ENCODE measurements around the gene TCL1A.
"Not testable (repeated sequence)": the region's sequence is repeated elsewhere in the genome, so short reads cannot be mapped to it uniquely, and the experiment has no call there.

Gene TCL1A, protein sequence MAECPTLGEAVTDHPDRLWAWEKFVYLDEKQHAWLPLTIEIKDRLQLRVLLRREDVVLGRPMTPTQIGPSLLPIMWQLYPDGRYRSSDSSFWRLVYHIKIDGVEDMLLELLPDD

DNA sequence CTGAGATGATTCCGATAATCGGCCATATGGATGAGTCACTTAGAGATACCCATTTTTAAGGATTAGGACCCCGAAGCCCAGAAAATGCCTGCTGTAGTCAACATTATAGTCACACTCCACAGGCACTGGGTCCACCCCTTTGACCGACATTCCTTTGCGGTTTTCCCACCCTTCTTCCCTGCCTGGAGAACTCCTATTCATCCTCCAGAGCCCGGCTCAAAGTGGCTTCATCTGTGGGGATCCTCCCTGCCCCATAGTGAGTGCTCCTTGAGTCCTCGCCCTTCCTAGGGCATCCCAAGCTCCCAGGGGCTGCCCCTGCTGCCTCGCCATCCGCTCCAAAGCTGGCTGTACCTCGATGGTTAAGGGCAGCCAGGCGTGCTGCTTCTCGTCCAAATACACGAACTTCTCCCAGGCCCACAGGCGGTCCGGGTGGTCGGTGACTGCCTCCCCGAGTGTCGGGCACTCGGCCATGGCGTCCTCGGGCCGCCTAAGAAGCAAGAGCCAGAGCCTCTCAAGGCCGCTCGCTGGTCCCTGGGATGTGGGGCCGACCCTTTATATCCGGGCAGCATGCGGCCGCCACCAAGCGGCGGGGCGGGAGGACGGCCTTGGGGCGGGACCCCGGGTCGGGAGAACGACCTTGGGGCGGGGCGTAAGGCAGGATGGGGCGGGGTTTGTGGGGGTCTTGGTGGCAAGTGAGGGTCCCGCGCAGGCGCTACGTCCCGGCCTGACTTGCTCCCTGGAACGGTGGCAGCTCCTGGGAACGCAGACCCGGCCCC is at the start of gene TCL1A:
TSS of gene TCL1A (minus strand) at position 530 of the 776 bp plus-strand sequence. CDS start at position 471, 59 bp downstream.
- no peak within 1 kb of the TSS for H3K9ac ChIP-seq (ENCODE audit: low read length in 5 of 5)
- no peaks in the 10 kb centered on the region for H3K4me1 ChIP-seq (ENCODE audit: control insufficient read depth in 5 of 5, insufficient read depth in 5 of 5, low read length in 5 of 5)
- peaks cover 0 to 4% (median 0%) of the 10 kb centered on the region in 5 donors for H3K9me3 ChIP-seq (ENCODE audit: control insufficient read depth in 5 of 5, low read length in 5 of 5)
- H3K36me3 ChIP-seq (ENCODE audit: control insufficient read depth in 5 of 5, insufficient read depth in 5 of 5, low read length in 5 of 5) = no peaks in the 10 kb centered on the region
- no peak within 1 kb of the TSS for H3K4me3 ChIP-seq (ENCODE audit: low read depth in 1 of 5, low read length in 5 of 5)
- H3K27me3 ChIP-seq (ENCODE audit: control insufficient read depth in 5 of 5, insufficient read depth in 4 of 5, low read length in 5 of 5) = peaks cover 13 to 26% (median 16%) of the 10 kb centered on the region in 5 donors
- H3K27ac ChIP-seq (ENCODE audit: low read depth, low read length) = no peak within 1 kb of the TSS

DNA sequence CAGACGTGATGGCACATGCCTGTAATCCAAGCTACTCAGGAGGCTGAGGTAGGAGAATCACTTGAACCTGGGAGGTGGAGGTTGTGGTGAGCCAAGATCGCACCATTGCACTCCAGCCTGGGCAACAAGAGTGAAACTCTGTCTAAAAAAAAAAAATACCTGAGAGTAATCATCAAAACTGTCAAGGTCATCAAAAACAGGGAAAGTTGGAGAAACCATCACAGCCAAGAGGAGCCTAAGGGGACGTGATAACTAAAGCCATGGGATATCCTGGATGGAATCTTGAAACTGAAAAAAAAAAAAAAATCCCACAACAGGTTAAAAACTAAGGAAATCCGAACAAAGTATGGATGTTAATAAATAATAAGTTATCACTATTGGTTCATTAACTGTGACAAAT is 49.1 kb upstream of the TCL1A start:
- H3K4me1 ChIP-seq (ENCODE audit: control insufficient read depth in 5 of 5, insufficient read depth in 5 of 5, low read length in 5 of 5); H3K4me3 ChIP-seq (ENCODE audit: low read depth in 1 of 5, low read length in 5 of 5); H3K9ac ChIP-seq (ENCODE audit: low read length in 5 of 5); H3K36me3 ChIP-seq (ENCODE audit: control insufficient read depth in 5 of 5, insufficient read depth in 5 of 5, low read length in 5 of 5); H3K27ac ChIP-seq (ENCODE audit: low read depth, low read length); H3K9me3 ChIP-seq (ENCODE audit: control insufficient read depth in 5 of 5, low read length in 5 of 5): not testable (repeated sequence)
- H3K27me3 ChIP-seq (ENCODE audit: control insufficient read depth in 5 of 5, insufficient read depth in 4 of 5, low read length in 5 of 5) = peaks cover 0 to 14% (median 12%) of the 10 kb centered on the region in 5 donors

DNA sequence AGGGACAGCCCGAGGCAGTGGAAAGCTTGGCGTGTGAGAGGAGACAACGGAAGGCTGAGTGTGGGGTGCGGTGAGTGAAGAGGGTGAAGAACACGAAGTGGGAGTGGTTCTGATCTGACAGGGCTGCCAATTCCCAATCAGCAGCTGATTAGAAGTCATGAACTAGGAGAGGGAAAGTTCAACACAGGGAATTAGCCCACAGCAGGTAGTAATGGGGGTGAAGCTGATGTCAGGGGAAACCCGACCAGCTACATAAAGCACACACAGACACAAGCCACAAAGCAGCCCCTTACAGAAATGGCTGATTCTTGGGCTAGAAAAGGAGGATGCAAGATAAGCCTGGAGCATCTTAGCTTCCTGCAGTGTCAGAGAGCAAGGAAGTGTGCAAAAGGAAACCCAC is 47.5 kb upstream of the TCL1A start:
- Histone ChIP-seq H3K4me1 (ENCODE audit: control insufficient read depth in 5 of 5, insufficient read depth in 5 of 5, low read length in 5 of 5) (no peaks in the 10 kb centered on the region), H3K27me3 (ENCODE audit: control insufficient read depth in 5 of 5, insufficient read depth in 4 of 5, low read length in 5 of 5) (peaks cover 0 to 12% (median 8%) of the 10 kb centered on the region in 5 donors), H3K27ac (ENCODE audit: low read depth, low read length) (no peak overlapping the region), H3K9ac (ENCODE audit: low read length in 5 of 5) (no peak overlapping the region), H3K4me3 (ENCODE audit: low read depth in 1 of 5, low read length in 5 of 5) (no peak overlapping the region), H3K36me3 (ENCODE audit: control insufficient read depth in 5 of 5, insufficient read depth in 5 of 5, low read length in 5 of 5) (no peaks in the 10 kb centered on the region), H3K9me3 (ENCODE audit: control insufficient read depth in 5 of 5, low read length in 5 of 5) (no peaks in the 10 kb centered on the region)

DNA sequence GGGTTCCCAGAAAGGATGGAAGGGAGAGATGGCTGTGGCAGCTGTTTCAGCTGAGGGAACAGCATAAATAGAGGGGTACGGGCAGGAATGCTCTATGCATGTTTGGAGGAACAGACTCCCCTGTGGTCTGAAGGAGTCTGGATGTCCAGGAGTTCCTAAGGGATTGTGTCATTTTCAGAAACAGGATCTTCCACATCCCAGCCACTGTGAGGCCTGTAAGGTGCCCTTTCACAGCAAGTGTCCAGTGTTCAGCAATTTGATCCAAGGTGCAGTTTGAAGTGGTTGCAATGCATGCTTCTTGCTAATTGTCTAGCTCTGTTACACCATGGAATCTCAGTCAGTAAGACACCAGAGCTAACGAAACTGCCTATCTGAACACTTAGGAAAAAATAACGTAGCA is 46.7 kb upstream of the TCL1A start:
- H3K9ac ChIP-seq (ENCODE audit: low read length in 5 of 5) = no peak overlapping the region
- H3K4me1 ChIP-seq (ENCODE audit: control insufficient read depth in 5 of 5, insufficient read depth in 5 of 5, low read length in 5 of 5) = no peaks in the 10 kb centered on the region
- H3K27ac ChIP-seq (ENCODE audit: low read depth, low read length) = no peak overlapping the region
- no peaks in the 10 kb centered on the region for H3K9me3 ChIP-seq (ENCODE audit: control insufficient read depth in 5 of 5, low read length in 5 of 5)
- H3K27me3 ChIP-seq (ENCODE audit: control insufficient read depth in 5 of 5, insufficient read depth in 4 of 5, low read length in 5 of 5) = peaks cover 0 to 12% (median 9%) of the 10 kb centered on the region in 5 donors
- no peaks in the 10 kb centered on the region for H3K36me3 ChIP-seq (ENCODE audit: control insufficient read depth in 5 of 5, insufficient read depth in 5 of 5, low read length in 5 of 5)
- H3K4me3 ChIP-seq (ENCODE audit: low read depth in 1 of 5, low read length in 5 of 5) = no peak overlapping the region

DNA sequence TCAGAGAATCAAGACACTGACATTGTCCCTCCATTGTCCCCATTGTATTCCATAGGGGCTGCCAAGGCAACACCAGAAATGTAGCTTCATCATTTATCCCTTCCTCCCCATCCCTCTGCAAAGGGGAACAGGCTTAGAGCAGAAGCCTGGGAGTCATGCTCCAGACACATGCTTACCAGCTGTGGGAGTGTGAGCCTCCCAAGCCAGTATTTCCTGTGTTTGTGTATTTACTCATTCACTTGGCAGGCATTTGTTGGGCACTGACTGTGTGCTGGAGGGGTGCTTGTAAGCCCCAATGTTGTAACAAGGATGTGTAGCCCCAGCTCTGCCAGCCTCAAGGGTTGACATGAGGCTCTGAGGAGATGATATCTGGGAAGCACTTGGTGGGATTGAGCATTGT is 46.0 kb upstream of the TCL1A start:
- Histone ChIP-seq H3K4me1 (ENCODE audit: control insufficient read depth in 5 of 5, insufficient read depth in 5 of 5, low read length in 5 of 5) (no peaks in the 10 kb centered on the region), H3K36me3 (ENCODE audit: control insufficient read depth in 5 of 5, insufficient read depth in 5 of 5, low read length in 5 of 5) (no peaks in the 10 kb centered on the region), H3K4me3 (ENCODE audit: low read depth in 1 of 5, low read length in 5 of 5) (no peak overlapping the region), H3K27me3 (ENCODE audit: control insufficient read depth in 5 of 5, insufficient read depth in 4 of 5, low read length in 5 of 5) (peaks cover 0 to 12% (median 5%) of the 10 kb centered on the region in 5 donors), H3K9me3 (ENCODE audit: control insufficient read depth in 5 of 5, low read length in 5 of 5) (no peaks in the 10 kb centered on the region), H3K27ac (ENCODE audit: low read depth, low read length) (no peak overlapping the region), H3K9ac (ENCODE audit: low read length in 5 of 5) (no peak overlapping the region)

DNA sequence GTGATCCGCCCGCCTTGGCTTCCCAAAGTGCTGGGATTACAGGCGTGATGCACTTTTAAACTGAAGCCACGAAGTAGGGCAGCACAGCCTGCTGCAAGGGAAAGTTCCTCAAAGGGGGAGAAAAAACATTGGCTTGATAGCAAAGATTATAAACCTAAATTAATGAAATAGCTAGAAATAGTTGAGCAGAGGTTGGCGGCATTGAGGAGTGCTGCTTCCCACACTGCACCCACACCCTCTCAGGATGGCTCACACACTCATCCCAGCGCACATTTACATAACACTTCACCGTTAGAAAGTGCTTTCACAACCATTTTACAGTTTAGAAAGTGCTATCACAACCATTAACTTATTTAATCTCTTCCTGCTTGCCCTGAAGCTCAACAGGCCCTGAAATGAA is 44.4 kb upstream of the TCL1A start:
- Histone ChIP-seq H3K4me1 (ENCODE audit: control insufficient read depth in 5 of 5, insufficient read depth in 5 of 5, low read length in 5 of 5) (no peaks in the 10 kb centered on the region), H3K27me3 (ENCODE audit: control insufficient read depth in 5 of 5, insufficient read depth in 4 of 5, low read length in 5 of 5) (peaks cover 0 to 20% (median 9%) of the 10 kb centered on the region in 5 donors), H3K4me3 (ENCODE audit: low read depth in 1 of 5, low read length in 5 of 5) (no peak overlapping the region), H3K27ac (ENCODE audit: low read depth, low read length) (no peak overlapping the region), H3K9ac (ENCODE audit: low read length in 5 of 5) (no peak overlapping the region), H3K9me3 (ENCODE audit: control insufficient read depth in 5 of 5, low read length in 5 of 5) (no peaks in the 10 kb centered on the region), H3K36me3 (ENCODE audit: control insufficient read depth in 5 of 5, insufficient read depth in 5 of 5, low read length in 5 of 5) (no peaks in the 10 kb centered on the region)

DNA sequence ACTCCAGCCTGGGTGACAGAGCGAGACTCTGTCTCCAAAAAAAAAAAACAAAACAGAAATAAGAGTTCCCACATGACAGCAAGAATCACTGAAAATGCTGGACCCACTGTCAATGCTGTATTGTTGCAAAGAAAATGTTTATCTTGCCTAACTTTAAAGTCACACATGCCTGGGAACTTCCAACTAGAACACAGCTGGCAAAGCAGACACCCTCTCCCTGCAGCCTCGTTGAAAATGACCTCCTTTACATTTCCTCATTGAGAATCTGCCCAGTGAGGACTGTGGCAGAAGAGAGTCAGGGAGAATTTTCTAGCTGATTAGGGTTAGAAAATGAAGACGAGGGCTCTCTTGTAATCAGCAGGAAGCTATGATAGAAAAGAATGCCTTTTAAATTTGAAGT is 42.8 kb upstream of the TCL1A start:
- Histone ChIP-seq H3K4me1 (ENCODE audit: control insufficient read depth in 5 of 5, insufficient read depth in 5 of 5, low read length in 5 of 5) (no peaks in the 10 kb centered on the region), H3K27me3 (ENCODE audit: control insufficient read depth in 5 of 5, insufficient read depth in 4 of 5, low read length in 5 of 5) (peaks cover 0 to 20% (median 11%) of the 10 kb centered on the region in 5 donors), H3K4me3 (ENCODE audit: low read depth in 1 of 5, low read length in 5 of 5) (no peak overlapping the region), H3K9me3 (ENCODE audit: control insufficient read depth in 5 of 5, low read length in 5 of 5) (no peaks in the 10 kb centered on the region), H3K27ac (ENCODE audit: low read depth, low read length) (no peak overlapping the region), H3K36me3 (ENCODE audit: control insufficient read depth in 5 of 5, insufficient read depth in 5 of 5, low read length in 5 of 5) (no peaks in the 10 kb centered on the region), H3K9ac (ENCODE audit: low read length in 5 of 5) (no peak overlapping the region)

DNA sequence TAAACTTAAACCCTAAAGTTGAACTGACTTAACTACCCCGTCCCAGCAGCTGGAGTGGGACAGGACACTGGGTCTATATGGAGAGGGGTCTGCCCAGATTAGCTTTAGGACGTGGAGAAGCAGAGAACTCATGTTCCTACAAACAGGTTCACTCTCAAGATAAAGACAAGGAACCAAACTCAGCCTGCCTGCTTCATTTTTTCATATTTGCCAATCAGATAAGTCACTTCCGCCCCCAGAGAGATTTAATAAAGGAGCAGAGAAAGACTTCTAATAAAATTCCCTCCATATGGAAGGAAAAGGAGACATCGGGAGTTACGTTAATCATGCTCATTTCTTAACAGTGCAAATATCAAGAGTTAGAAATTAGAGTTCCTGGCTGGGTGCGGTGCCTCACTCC is 42.2 kb upstream of the TCL1A start:
- Histone ChIP-seq H3K9me3 (ENCODE audit: control insufficient read depth in 5 of 5, low read length in 5 of 5) (no peaks in the 10 kb centered on the region), H3K36me3 (ENCODE audit: control insufficient read depth in 5 of 5, insufficient read depth in 5 of 5, low read length in 5 of 5) (no peaks in the 10 kb centered on the region), H3K27ac (ENCODE audit: low read depth, low read length) (no peak overlapping the region), H3K4me3 (ENCODE audit: low read depth in 1 of 5, low read length in 5 of 5) (no peak overlapping the region), H3K4me1 (ENCODE audit: control insufficient read depth in 5 of 5, insufficient read depth in 5 of 5, low read length in 5 of 5) (no peaks in the 10 kb centered on the region), H3K9ac (ENCODE audit: low read length in 5 of 5) (no peak overlapping the region), H3K27me3 (ENCODE audit: control insufficient read depth in 5 of 5, insufficient read depth in 4 of 5, low read length in 5 of 5) (peaks cover 0 to 20% (median 6%) of the 10 kb centered on the region in 5 donors)

DNA sequence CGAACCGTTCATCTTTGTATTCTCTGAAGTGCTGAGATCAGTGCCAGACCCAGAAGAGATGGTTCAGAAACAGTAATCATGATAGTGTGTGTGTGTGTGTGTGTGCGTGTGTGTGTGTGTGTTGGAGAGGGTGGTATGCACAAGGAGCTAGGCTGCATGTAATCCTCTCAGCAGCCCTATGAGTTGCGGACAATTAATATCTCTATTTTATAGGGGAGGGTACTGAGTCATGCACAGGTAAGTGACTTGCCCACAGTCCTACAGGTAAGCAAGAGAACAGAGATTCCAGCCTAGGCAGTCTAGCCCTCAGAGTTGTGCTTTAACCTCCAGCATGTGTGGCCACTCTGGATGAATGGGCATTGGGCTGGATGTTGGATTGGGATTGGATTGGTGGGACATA is 27.9 kb upstream of the TCL1A start:
- H3K4me1 ChIP-seq (ENCODE audit: control insufficient read depth in 5 of 5, insufficient read depth in 5 of 5, low read length in 5 of 5) = peaks cover 0 to 6% (median 0%) of the 10 kb centered on the region in 5 donors
- no peak overlapping the region for H3K9ac ChIP-seq (ENCODE audit: low read length in 5 of 5)
- no peak overlapping the region for H3K27ac ChIP-seq (ENCODE audit: low read depth, low read length)
- H3K9me3 ChIP-seq (ENCODE audit: control insufficient read depth in 5 of 5, low read length in 5 of 5) = no peaks in the 10 kb centered on the region
- H3K27me3 ChIP-seq (ENCODE audit: control insufficient read depth in 5 of 5, insufficient read depth in 4 of 5, low read length in 5 of 5) = peaks cover 0 to 9% (median 0%) of the 10 kb centered on the region in 5 donors
- no peak overlapping the region for H3K4me3 ChIP-seq (ENCODE audit: low read depth in 1 of 5, low read length in 5 of 5)
- no peaks in the 10 kb centered on the region for H3K36me3 ChIP-seq (ENCODE audit: control insufficient read depth in 5 of 5, insufficient read depth in 5 of 5, low read length in 5 of 5)

DNA sequence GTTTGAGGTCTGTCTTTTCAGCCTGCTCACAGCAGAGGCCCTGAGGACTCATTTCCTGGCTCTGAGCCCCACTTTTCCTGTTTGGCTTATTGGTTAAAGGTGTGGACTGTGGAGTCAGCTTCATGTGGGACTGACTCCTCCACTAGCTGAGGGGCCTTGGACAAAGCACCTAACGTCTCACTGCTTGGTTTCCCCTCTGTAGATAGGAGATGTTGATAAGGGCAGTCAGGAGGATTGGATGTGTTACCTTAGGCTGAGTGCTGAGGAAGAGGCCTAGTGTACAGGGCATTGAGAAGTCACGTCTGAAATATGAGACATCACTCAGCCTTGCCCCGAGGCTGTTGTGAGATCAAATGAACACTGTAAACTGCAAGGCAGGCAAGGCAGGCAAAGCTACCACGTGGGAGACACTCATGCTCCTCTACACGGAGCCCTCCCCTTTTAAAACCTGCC is 27.1 kb upstream of the TCL1A start:
- Histone ChIP-seq H3K9ac (ENCODE audit: low read length in 5 of 5) (no peak overlapping the region), H3K4me3 (ENCODE audit: low read depth in 1 of 5, low read length in 5 of 5) (no peak overlapping the region), H3K4me1 (ENCODE audit: control insufficient read depth in 5 of 5, insufficient read depth in 5 of 5, low read length in 5 of 5) (peaks cover 0 to 6% (median 0%) of the 10 kb centered on the region in 5 donors), H3K27ac (ENCODE audit: low read depth, low read length) (no peak overlapping the region), H3K27me3 (ENCODE audit: control insufficient read depth in 5 of 5, insufficient read depth in 4 of 5, low read length in 5 of 5) (peaks cover 0 to 9% (median 0%) of the 10 kb centered on the region in 5 donors), H3K36me3 (ENCODE audit: control insufficient read depth in 5 of 5, insufficient read depth in 5 of 5, low read length in 5 of 5) (no peaks in the 10 kb centered on the region), H3K9me3 (ENCODE audit: control insufficient read depth in 5 of 5, low read length in 5 of 5) (no peaks in the 10 kb centered on the region)

Data from subcutaneous abdominal adipose tissue (tissue), 5 donors.